OCI-LY7 (cell line): Measurements from ENCODE around the gene NUP155.

Source experiments
- EZH2phosphoT487 ChIP-seq: fragments of 200-600 bp; sonication (generic); IDR thresholded peaks from 2 replicates; pipeline ENCODE4 v1.6.1; 2018; ENCODE audit warnings: low read depth, borderline replicate concordance, mild to moderate bottlenecking, mixed run types, antibody characterized with exemption, low read length, moderate library complexity, mixed read lengths
- TF ChIP-seq, protein P1 (sequence below): fragments of 200-600 bp; sonication (generic); conservative IDR thresholded peaks from 2 replicates; pipeline ENCODE4 v1.5.1; 2014; ENCODE audit warnings: mild to moderate bottlenecking, antibody characterized with exemption, low read length, moderate library complexity, mixed read lengths

DNA sequence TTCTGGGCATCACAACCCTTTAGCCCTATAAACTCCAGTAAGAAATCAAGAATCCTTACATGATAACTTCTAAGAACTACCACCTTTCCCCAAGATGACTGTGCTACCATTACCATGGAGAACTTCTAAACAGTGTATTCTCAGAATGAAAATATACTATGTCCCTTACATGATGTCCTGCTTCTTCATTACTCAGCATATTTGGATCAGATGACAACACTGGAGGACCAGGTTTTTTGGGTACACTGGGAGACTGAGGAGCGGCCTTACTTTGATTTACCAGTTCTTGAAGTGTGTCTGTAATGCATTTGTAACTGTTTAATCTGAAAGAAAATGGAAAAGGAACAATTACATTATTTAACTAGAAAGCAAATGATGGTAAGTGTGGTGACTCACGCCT lies 66.0 kb downstream of the NUP155 start:
- TF ChIP-seq, protein P1, sequence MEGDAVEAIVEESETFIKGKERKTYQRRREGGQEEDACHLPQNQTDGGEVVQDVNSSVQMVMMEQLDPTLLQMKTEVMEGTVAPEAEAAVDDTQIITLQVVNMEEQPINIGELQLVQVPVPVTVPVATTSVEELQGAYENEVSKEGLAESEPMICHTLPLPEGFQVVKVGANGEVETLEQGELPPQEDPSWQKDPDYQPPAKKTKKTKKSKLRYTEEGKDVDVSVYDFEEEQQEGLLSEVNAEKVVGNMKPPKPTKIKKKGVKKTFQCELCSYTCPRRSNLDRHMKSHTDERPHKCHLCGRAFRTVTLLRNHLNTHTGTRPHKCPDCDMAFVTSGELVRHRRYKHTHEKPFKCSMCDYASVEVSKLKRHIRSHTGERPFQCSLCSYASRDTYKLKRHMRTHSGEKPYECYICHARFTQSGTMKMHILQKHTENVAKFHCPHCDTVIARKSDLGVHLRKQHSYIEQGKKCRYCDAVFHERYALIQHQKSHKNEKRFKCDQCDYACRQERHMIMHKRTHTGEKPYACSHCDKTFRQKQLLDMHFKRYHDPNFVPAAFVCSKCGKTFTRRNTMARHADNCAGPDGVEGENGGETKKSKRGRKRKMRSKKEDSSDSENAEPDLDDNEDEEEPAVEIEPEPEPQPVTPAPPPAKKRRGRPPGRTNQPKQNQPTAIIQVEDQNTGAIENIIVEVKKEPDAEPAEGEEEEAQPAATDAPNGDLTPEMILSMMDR, result no peak
- no peak for TF ChIP-seq EZH2phosphoT487
